ENCODE results near the gene NXPE3.
"Not testable (repeated sequence)": the region's sequence is repeated elsewhere in the genome, so short reads cannot be mapped to it uniquely, and the experiment has no call there.

NXPE3 gene

GRCh38 chr3:101852983-101853840 is 74.2 kb downstream of the NXPE3 start:
- DNase-seq, result no peak

- no peak for DNase-seq
Measured at GRCh38 chr3:101853982-101854381, 75.0 kb downstream of the NXPE3 start.

- DNase-seq, result no peak
Measured at GRCh38 chr3:101854608-101855304, 75.7 kb downstream of the NXPE3 start.

- no peak for DNase-seq
Measured at GRCh38 chr3:101857301-101857741, 78.3 kb downstream of the NXPE3 start.

DNA sequence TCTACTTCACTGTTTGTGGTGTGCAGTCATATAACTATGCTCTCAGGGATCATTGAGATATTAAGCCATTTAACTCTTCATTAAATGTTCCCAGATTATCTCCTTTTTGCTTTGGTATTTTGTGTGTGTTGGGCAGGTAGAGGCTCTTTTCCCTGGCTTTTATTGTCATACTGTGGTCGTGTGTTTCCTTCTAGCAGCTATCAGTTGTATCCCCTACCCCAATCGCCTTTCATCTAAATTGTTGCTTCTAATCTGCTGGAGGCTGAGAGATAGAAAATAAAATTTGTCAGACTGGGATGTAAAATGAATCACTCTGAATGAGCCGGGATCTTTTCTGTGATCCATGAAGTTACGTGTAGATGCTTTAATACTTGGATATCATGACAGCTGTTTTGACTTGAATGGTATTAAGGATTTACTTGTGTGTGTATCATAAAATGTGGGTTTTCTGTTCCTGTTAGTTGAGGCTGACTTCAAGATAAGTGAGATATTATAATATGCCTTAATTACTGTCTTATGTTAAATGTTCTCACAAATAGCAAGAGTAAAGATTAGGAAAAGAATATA is 79.5 kb downstream of the NXPE3 start:
- DNase-seq, result no peak

DNA sequence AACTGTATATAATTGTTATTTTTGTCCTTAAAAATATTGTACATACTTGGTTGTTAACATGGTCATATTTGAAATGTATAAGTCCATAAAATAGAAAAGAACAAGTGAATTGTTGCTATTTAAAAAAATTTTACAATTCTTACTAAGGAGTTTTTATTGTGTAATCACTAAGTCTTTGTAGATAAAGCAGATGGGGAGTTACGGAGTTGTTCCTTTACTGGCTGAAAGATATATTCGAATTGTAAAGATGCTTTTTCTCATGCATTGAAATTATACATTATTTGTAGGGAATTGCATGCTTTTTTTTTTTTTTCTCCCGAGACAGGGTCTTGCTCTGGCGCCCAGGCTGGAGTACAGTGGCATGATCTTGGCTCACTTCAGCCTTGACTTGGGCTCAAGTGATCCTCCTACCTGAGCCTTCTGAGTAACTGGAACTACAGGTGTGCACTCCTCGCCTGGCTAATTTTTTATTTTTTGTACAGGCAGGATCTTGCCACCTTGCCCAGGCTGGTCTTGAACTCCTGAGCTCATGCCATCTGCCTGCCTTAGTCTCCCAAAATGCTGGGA is 81.0 kb downstream of the NXPE3 start:
- no peak for DNase-seq

DNA sequence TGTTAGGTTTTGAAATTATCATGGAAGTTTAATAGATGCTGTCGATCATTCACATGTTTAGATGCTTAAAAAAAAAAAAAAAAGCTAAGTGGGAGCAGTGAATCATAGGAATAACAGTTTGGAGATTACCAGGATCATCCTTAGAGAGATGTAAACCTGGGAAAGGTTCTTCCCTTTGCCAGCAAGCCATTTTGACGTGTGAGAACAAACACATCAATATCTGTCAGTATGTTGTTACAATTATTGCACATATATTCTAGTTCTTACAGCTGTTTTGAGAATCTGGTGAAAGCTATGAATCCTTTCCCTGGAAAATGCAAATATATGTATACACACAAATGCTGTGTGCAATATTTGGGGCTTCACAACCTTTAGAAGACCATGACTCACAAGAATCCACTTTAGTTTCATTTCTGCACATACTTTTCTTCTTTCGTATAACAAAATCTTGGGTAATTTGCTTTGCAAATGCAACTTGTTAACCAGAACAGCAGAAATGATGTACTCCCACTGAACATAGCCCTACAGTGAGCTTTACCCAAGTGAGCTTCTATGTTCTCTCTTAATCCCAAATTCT is 82.3 kb downstream of the NXPE3 start:
- DNase-seq, result no peak

DNA sequence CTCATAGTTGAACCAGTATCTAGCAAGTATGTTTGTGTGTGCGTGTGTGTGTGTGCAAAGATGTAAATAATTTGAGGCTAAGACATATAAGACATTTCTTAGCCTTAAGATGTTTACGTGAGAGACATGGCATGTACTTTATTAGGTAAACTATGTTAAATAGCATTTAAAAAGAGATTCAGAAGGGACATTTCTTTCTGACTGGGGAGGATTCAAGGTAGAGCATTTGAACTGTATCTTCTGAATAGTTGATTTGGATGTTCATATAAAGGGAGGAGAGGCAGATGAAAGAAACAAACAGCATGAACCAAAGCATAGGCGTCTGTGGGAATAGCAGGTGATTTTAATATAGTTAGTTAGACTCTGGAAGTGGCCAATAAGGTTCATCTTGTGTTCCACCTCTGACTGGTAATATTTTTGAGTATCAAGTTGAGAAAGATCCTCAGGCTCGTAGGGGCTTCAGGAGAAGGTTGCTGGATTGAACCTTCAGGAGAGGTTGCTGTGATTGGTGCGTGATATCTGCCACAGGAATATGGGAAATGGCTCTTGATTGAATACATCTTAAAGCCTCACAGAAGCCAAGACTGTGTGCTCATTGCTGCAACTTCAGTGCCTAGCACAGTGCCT is 82.9 kb downstream of the NXPE3 start:
- DNase-seq, result no peak

DNA sequence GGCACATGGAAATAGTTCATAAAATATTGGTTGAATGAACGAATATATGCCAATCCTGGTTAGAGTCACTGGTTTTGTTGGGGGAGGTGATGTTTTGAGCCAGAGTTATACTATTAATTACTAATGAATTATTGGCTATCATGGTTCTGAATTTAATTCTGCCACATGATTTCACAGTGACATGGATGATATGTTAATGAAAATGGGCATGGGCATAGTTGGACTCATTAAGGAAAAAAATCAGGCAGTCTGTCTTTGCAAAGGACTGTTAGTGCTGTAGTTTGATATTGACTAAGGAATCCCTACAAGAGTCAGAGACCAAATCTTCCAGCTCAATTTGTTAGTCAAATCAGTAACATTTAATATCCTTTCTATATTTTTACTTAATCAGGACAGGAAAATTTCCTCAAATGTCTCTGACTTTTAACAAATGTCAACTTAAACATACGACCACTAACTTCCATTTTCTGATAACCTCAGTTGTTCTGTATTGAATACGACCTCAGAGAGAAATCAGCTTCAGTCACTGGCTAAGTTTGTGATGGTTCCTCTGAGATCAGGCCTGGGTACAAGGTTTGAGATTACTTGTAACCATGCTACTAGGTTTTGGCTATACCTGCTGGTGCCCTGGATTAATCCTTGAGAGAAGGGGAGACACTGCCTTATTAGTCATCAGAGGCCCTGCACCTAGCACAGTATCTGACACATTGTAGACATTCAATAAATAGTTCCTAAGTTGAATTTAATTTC is 83.6 kb downstream of the NXPE3 start:
- DNase-seq, result no peak

DNA sequence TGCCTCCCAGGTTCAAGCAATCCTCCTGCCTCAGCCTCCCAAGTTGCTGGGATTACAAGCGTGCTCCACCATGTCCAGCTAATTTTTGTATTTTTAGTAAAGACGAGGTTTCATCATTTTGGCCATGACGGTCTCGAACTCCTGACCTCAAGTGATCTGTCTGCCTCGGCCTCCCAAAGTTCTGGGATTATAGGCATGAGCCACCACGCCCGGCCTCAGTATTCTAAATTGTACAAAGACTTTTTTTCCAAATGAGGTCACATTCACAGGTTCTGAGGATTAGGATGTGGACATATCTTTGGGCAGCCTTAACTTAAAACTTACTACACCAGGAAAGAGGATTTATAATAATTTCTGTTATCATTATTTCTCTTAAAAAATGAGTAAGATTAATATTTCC is 85.9 kb downstream of the NXPE3 start:
- DNase-seq, result not testable (repeated sequence)

- DNase-seq, result no peak
Measured at GRCh38 chr3:101865751-101866509, 86.9 kb downstream of the NXPE3 start.

DNA sequence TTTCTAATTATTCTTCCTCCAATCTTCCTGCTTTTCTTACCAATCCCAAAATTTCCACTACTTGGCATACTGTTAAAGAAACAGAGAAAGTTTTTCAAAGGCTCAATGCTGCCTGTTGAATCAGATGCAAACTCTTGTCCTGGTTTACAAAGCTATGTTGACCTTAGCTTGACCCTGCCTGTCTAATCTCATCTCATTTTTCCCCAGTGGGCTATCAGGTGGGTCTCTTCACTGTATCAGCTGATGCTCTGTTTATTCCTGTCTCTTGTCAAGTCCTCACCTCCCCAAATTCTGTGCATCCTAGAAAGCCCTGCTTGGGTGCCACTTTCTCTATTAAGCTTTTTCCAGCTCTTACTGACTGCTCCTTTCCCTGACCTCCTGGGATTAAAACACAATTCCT is 88.5 kb downstream of the NXPE3 start:
- DNase-seq, result no peak

GRCh38 chr3:101867996-101868395 is 89.0 kb downstream of the NXPE3 start:
- no peak for DNase-seq

- no peak for DNase-seq
Measured at GRCh38 chr3:101868534-101869464, 89.8 kb downstream of the NXPE3 start.

DNA sequence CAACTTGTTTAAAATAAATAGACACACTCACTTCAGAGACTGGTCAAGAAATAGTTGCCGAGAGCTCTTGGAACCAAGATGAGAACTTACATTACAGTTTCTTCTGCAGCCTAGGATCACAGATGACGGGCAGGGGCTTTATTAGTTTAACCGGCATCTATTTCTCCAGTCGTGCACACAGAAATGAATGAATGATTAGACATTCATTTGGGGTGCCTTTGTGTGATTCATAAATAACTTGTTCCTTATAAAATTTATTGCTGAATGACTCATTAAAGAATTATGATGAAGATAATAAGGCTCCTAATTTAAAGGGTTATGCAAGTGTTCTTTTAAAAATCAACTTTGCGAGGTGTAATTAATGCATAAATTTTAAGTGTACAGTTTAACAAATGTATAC is 91.1 kb downstream of the NXPE3 start:
- no peak for DNase-seq

GRCh38 chr3:101873619-101874018 is 94.6 kb downstream of the NXPE3 start:
- no peak for DNase-seq

- no peak for DNase-seq
Measured at GRCh38 chr3:101876142-101876541, 97.1 kb downstream of the NXPE3 start.
